H1 (cell line): Measurements from ENCODE around the gene C18orf63. TPM values are rescaled to one million over a fixed set of nuclear protein-coding genes. Genes with fewer than 3 reads are reported as not detected.

Experiments used
- CTCF ChIA-PET: fragments of 300-600 bp; sonication (Branson Sonifier 250); formaldehyde crosslinking; loops from one replicate; lab custom pipeline; 2021; ENCODE audit not compliant: partially characterized antibody; lab: Charles Lee
- POLR2A ChIA-PET: fragments of 300-600 bp; sonication (Branson Sonifier 250); formaldehyde crosslinking; loops from one replicate; lab custom pipeline; 2021; ENCODE audit warnings: inconsistent platforms; ENCODE audit not compliant: partially characterized antibody; lab: Charles Lee
- DNase-seq, 2 experiments: peaks; one replicate each; pipeline versions ENCODE4 v3.0.0 to v3.0.0-alpha.2; 2010 to 2022; ENCODE audit warnings: low spot score in 2 of 2, low read depth in 1 of 2, mixed read lengths in 1 of 2
- FAIRE-seq: peaks from 2 replicates; lab custom pipeline; 2011; peaks lifted over from hg19 to GRCh38; lab: Jason Lieb, UNC
- H2AFZ ChIP-seq: 2 replicates; pipeline ENCODE4 v1.8.1; 2012; ENCODE audit warnings: low read length, inconsistent platforms
- H2AK5ac ChIP-seq: 2 replicates; pipeline ENCODE4 v1.6.1; 2013; ENCODE audit warnings: low read depth, low read length
- H2BK120ac ChIP-seq: replicated peaks from 2 replicates; pipeline ENCODE3; 2013; ENCODE audit warnings: low read depth, low read length, inconsistent platforms
- H2BK12ac ChIP-seq: 2 replicates; pipeline ENCODE4 v1.6.1; 2013; ENCODE audit warnings: low read depth, low read length
- H2BK15ac ChIP-seq: 2 replicates; pipeline ENCODE4 v1.6.1; 2013; ENCODE audit warnings: low read length
- H2BK20ac ChIP-seq: 2 replicates; pipeline ENCODE4 v1.6.1; 2013; ENCODE audit warnings: low read length
- H2BK5ac ChIP-seq: 2 replicates; pipeline ENCODE4 v1.6.1; 2013; ENCODE audit warnings: low read depth, low read length
- H3K14ac ChIP-seq: 2 replicates; pipeline ENCODE4 v1.6.1; 2013; ENCODE audit warnings: inconsistent platforms; ENCODE audit not compliant: insufficient read length
- H3K18ac ChIP-seq: 2 replicates; pipeline ENCODE4 v1.6.1; 2013; ENCODE audit warnings: low read length; ENCODE audit errors: extremely low read depth
- H3K23ac ChIP-seq: 2 replicates; pipeline ENCODE4 v1.6.1; 2013; ENCODE audit warnings: inconsistent platforms; ENCODE audit not compliant: insufficient read length
- H3K23me2 ChIP-seq: 2 replicates; pipeline ENCODE4 v1.6.1; 2013; ENCODE audit warnings: low read depth, low read length
- H3K27ac ChIP-seq: 2 replicates; pipeline ENCODE4 v1.6.1; 2011; ENCODE audit warnings: low read depth, low read length, inconsistent platforms
- H3K27me3 ChIP-seq, 4 experiments: replicated peaks in 1 of 4; 1 replicate in 1 of 4; 2 replicates in 3 of 4; pipeline versions ENCODE4 v1.6.1 to v1.8.1; 2011 to 2013; ENCODE audit warnings: low read length in 3 of 4, mild to moderate bottlenecking in 3 of 4, inconsistent platforms in 2 of 4, mixed read lengths in 2 of 4, moderate library complexity in 1 of 4; ENCODE audit not compliant: control insufficient read depth in 3 of 4, insufficient read depth in 3 of 4; ENCODE audit errors: extremely low read depth in 1 of 4
- H3K36me3 ChIP-seq, 4 experiments: 2 replicates each; pipeline versions ENCODE4 v1.6.1 to v1.8.1; 2011 to 2013; ENCODE audit warnings: mild to moderate bottlenecking in 4 of 4, low read length in 3 of 4, moderate library complexity in 2 of 4, control low read depth in 1 of 4, inconsistent platforms in 1 of 4; ENCODE audit not compliant: insufficient read depth in 4 of 4, control insufficient read depth in 2 of 4
- H3K4ac ChIP-seq: replicated peaks from 2 replicates; pipeline ENCODE3; 2013; ENCODE audit warnings: low read length, low read depth, mixed read lengths, inconsistent platforms; ENCODE audit not compliant: insufficient read length
- H3K4me1 ChIP-seq, 4 experiments: replicated peaks in 1 of 4; 1 replicate in 1 of 4; 2 replicates in 3 of 4; pipeline versions ENCODE4 v1.6.1 to v1.8.1; 2011 to 2013; ENCODE audit warnings: low read length in 3 of 4, inconsistent platforms in 2 of 4, mixed read lengths in 1 of 4; ENCODE audit not compliant: insufficient read depth in 4 of 4, control insufficient read depth in 3 of 4
- H3K4me2 ChIP-seq, 2 experiments: 2 replicates each; pipeline versions ENCODE4 v1.6.1 to v1.8.1; 2011 to 2013; ENCODE audit warnings: low read depth in 2 of 2, low read length in 2 of 2, control low read depth in 1 of 2, inconsistent platforms in 1 of 2, mild to moderate bottlenecking in 1 of 2; ENCODE audit not compliant: insufficient read depth in 1 of 2
- H3K4me3 ChIP-seq, 4 experiments: fragments of 200-600, 300-600 bp in 1 of 4; sonication (generic), shearing (Covaris generic), sonication (Bioruptor Twin) in 1 of 4; 2 replicates each; pipeline versions ENCODE4 v1.5.1 to v1.8.1; 2011 to 2016; ENCODE audit warnings: low read length in 4 of 4, low read depth in 3 of 4, control low read depth in 2 of 4, inconsistent platforms in 2 of 4, mild to moderate bottlenecking in 2 of 4, mixed read lengths in 1 of 4, moderate library complexity in 1 of 4; ENCODE audit not compliant: insufficient read depth in 2 of 4; ENCODE audit errors: extremely low read depth in 1 of 4
- H3K56ac ChIP-seq: replicated peaks from 2 replicates; pipeline ENCODE3; 2013; ENCODE audit warnings: low read depth, mild to moderate bottlenecking, mixed read lengths, low read length, inconsistent platforms; ENCODE audit not compliant: insufficient read length
- H3K79me1 ChIP-seq: 2 replicates; pipeline ENCODE4 v1.6.1; 2013; ENCODE audit warnings: low read depth, low read length, control low read depth
- H3K79me2 ChIP-seq, 2 experiments: 2 replicates each; pipeline versions ENCODE4 v1.6.1 to v1.8.1; 2012 to 2013; ENCODE audit warnings: low read length in 2 of 2, mild to moderate bottlenecking in 2 of 2, inconsistent platforms in 1 of 2; ENCODE audit not compliant: insufficient read depth in 2 of 2, control insufficient read depth in 1 of 2
- H3K9ac ChIP-seq, 4 experiments: replicated peaks in 1 of 4; 1 replicate in 1 of 4; 2 replicates in 3 of 4; pipeline versions ENCODE4 v1.6.1 to v1.8.1; 2011 to 2013; ENCODE audit warnings: low read depth in 3 of 4, low read length in 3 of 4, control low read depth in 2 of 4, mild to moderate bottlenecking in 2 of 4, moderate library complexity in 2 of 4, inconsistent platforms in 1 of 4; ENCODE audit errors: extremely low read depth in 1 of 4
- H3K9me3 ChIP-seq, 2 experiments: 2 replicates each; pipeline versions ENCODE4 v1.6.1 to v1.8.1; 2012 to 2013; ENCODE audit warnings: mild to moderate bottlenecking in 2 of 2, moderate library complexity in 2 of 2, control low read depth in 1 of 2, inconsistent platforms in 1 of 2, low read depth in 1 of 2, low read length in 1 of 2, mixed read lengths in 1 of 2; ENCODE audit not compliant: insufficient read depth in 2 of 2
- H4K20me1 ChIP-seq, 2 experiments: replicated peaks in 1 of 2; 2 replicates each; pipeline versions ENCODE3 to v1.8.1; 2011 to 2013; ENCODE audit warnings: inconsistent platforms in 2 of 2, low read length in 2 of 2, mild to moderate bottlenecking in 1 of 2; ENCODE audit not compliant: insufficient read depth in 2 of 2, control insufficient read depth in 1 of 2
- H4K5ac ChIP-seq: 2 replicates; pipeline ENCODE4 v1.6.1; 2013; ENCODE audit warnings: low read length, low read depth, mixed read lengths, inconsistent platforms; ENCODE audit not compliant: insufficient read length
- H4K8ac ChIP-seq: 2 replicates; pipeline ENCODE4 v1.8.0; 2013; ENCODE audit warnings: mild to moderate bottlenecking, moderate library complexity, low read length, inconsistent platforms; ENCODE audit not compliant: insufficient read depth; ENCODE audit errors: extremely low read depth
- H4K91ac ChIP-seq: replicated peaks from 2 replicates; pipeline ENCODE3; 2013; ENCODE audit warnings: low read length, mixed read lengths, inconsistent platforms; ENCODE audit not compliant: insufficient read length
- NANOG ChIP-seq: IDR thresholded peaks from 2 replicates; pipeline ENCODE4 v1.6.1; 2011; ENCODE audit warnings: low read length, low read depth, mild to moderate bottlenecking, inconsistent platforms; ENCODE audit not compliant: insufficient read depth, poor library complexity, severe bottlenecking
- RAD21 ChIP-seq, 2 experiments: IDR thresholded peaks in 1 of 2; conservative IDR thresholded peaks in 1 of 2; 2 replicates each; pipeline ENCODE4 v1.6.1; 2011; ENCODE audit warnings: low read depth in 2 of 2, low read length in 2 of 2, improper control_type of control experiment in 1 of 2, inconsistent platforms in 1 of 2, mild to moderate bottlenecking in 1 of 2, moderate library complexity in 1 of 2
- WGBS, 2 experiments: shearing (Covaris generic) in 1 of 2; methylation state at CpG; one replicate each; pipeline versions ENCODE4 v1.1.6 to v1.1.7; 2013 to 2015; ENCODE audit warnings: low lambda C conversion rate in 2 of 2, mixed read lengths in 2 of 2, inconsistent platforms in 1 of 2, low coverage in 1 of 2, missing lambda C conversion rate in 1 of 2; ENCODE audit not compliant: insufficient replicate concordance in 2 of 2, insufficient coverage in 1 of 2, insufficient read length in 1 of 2; ENCODE audit errors: extremely low coverage in 1 of 2, missing lambda C conversion rate in 1 of 2; 5-methylcytosine and 5-hydroxymethylcytosine counted together
- polyA plus RNA-seq, 7 experiments: library from polyadenylated mRNA; depleted of rRNA in 3 of 7; stranded (reverse) in 5 of 7; unstranded in 2 of 7; fragments of >200 nt in 5 of 7; fragments of 200-250 nt in 2 of 7; gene quantifications; 1 replicate in 5 of 7; 2 replicates in 1 of 7; 4 replicates in 1 of 7; pipeline versions ENCODE4 v1.2.1 to v1.2.3, GENCODE V29; 2011 to 2013; ENCODE audit warnings: missing spikeins in 2 of 7, mixed read lengths in 2 of 7
- total RNA-seq: library from RNA; stranded (reverse); fragmentation: NEBNext Ultra II Directional; extraction: Animal tissue kit (Norgen Biotek cat#: 25700); gene quantifications from 2 replicates; pipeline ENCODE4 v1.2.1, GENCODE V29; 2021
- TF ChIP-seq, protein P1 (sequence below), 3 experiments: IDR thresholded peaks; 1 replicate in 2 of 3; 2 replicates in 1 of 3; pipeline versions ENCODE4 v1.5.1 to v1.6.1; 2011; ENCODE audit warnings: low read length in 3 of 3, mild to moderate bottlenecking in 3 of 3, inconsistent platforms in 2 of 3, low read depth in 1 of 3, moderate library complexity in 1 of 3; ENCODE audit not compliant: insufficient read depth in 1 of 3; ENCODE audit errors: control extremely low read depth in 1 of 3

The C18orf63 gene
- total and polyA plus RNA-seq, 2 of the 8 experiments (the other 6 are each of a cell fraction or from before 2014, with no cell fraction given), result not detected

DNA sequence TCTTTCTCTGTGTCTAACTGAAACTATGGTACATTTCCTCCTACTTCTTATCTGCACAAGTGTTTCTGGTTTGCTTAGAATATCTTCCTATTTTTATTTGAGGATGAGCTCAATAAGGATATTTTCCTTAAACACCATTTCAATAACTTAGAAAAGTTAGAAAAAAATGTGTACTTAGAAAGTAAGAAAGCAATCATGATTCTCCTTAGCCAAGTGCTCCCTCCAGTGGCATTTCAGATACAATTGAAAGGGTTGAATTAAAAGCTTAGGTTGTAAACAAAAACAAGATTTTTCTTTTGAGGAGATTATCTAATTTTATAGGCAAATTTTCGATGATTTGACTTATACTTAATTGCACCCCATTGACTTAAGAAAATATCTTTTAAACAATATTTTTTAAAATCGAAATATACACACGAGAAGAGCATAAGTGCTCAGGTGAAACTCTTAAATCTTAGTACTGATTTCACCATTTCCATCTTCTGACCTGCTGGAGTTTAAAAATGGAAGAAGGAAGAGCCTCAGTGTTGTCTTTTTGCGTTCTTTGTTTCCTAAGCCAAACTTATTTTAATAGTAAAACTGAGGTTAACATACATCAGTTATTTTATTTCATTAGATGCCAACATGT, 26.9 kb downstream of the C18orf63 start:
- ChIA-PET CTCF (interaction anchor here (0.6 to 2.7 kb wide), 54 partner anchors 9 to 1871 kb away, joined by 3 to 63 read pairs (median 3); no protein-coding TSS in a partner anchor), POLR2A (interaction anchor here (0.6 to 1.0 kb wide), 2 partner anchors 145 to 183 kb away, joined by 3 to 4 read pairs; no protein-coding TSS in a partner anchor)
- no peak overlapping the region for H3K9ac ChIP-seq
- H2BK120ac ChIP-seq, result no peak overlapping the region
- H3K4me2 ChIP-seq, result no peak overlapping the region
- TF ChIP-seq, protein P1, sequence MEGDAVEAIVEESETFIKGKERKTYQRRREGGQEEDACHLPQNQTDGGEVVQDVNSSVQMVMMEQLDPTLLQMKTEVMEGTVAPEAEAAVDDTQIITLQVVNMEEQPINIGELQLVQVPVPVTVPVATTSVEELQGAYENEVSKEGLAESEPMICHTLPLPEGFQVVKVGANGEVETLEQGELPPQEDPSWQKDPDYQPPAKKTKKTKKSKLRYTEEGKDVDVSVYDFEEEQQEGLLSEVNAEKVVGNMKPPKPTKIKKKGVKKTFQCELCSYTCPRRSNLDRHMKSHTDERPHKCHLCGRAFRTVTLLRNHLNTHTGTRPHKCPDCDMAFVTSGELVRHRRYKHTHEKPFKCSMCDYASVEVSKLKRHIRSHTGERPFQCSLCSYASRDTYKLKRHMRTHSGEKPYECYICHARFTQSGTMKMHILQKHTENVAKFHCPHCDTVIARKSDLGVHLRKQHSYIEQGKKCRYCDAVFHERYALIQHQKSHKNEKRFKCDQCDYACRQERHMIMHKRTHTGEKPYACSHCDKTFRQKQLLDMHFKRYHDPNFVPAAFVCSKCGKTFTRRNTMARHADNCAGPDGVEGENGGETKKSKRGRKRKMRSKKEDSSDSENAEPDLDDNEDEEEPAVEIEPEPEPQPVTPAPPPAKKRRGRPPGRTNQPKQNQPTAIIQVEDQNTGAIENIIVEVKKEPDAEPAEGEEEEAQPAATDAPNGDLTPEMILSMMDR (IDR thresholded peaks at IDR 0.05; ENCODE audit: control extremely low read depth in 1 of 3, insufficient read depth in 1 of 3, low read depth in 1 of 3, low read length in 3 of 3), result peak in 2 of 3 experiments; percentile 43 to 51; a peak in 2 of 4 replicates
- peak; percentile 69 to 84 for TF ChIP-seq RAD21 (IDR thresholded peaks at IDR 0.05 in 1 of 2, conservative IDR thresholded peaks at IDR 0.05 in 1 of 2; ENCODE audit: low read depth in 2 of 2, low read length in 2 of 2)
- TF ChIP-seq NANOG, result no peak
- no peak overlapping the region for H2AFZ ChIP-seq
- no peak overlapping the region for H2BK5ac ChIP-seq
- H4K8ac ChIP-seq, result no peak overlapping the region
- H3K23ac ChIP-seq, result no peak overlapping the region
- H3K27me3 ChIP-seq, result no peaks in the 10 kb centered on the region
- H3K79me2 ChIP-seq, result no peaks in the 10 kb centered on the region
- H3K23me2 ChIP-seq, result no peaks in the 10 kb centered on the region
- H2BK15ac ChIP-seq, result no peak overlapping the region
- H3K9me3 ChIP-seq, result no peaks in the 10 kb centered on the region
- no peak for FAIRE-seq
- no peak overlapping the region for H3K18ac ChIP-seq
- no peaks in the 10 kb centered on the region for H3K79me1 ChIP-seq
- H4K91ac ChIP-seq, result no peak overlapping the region
- no peak overlapping the region for H2BK12ac ChIP-seq
- DNase-seq, result no peak
- no peaks in the 10 kb centered on the region for H3K4me1 ChIP-seq
- H3K56ac ChIP-seq, result no peak overlapping the region
- H3K27ac ChIP-seq, result no peak overlapping the region
- H3K4me3 ChIP-seq, result no peak overlapping the region
- H2BK20ac ChIP-seq, result no peak overlapping the region
- H4K20me1 ChIP-seq, result no peaks in the 10 kb centered on the region
- H2AK5ac ChIP-seq, result no peak overlapping the region
- no peak overlapping the region for H4K5ac ChIP-seq
- no peak overlapping the region for H3K4ac ChIP-seq
- WGBS, 2 experiments, result 21% methylated on average over 4 of the region's 4 CpGs; no CpG with 5 or more reads in 1 of the 2 experiments
- no peak overlapping the region for H3K14ac ChIP-seq
- no peaks in the 10 kb centered on the region for H3K36me3 ChIP-seq
